ENCODE measurements around the gene CRYBB1. TPM values are rescaled to one million over a fixed set of nuclear protein-coding genes. Genes with fewer than 3 reads are reported as not detected.

Gene CRYBB1
- not detected in 2 replicates for total RNA-seq

DNA sequence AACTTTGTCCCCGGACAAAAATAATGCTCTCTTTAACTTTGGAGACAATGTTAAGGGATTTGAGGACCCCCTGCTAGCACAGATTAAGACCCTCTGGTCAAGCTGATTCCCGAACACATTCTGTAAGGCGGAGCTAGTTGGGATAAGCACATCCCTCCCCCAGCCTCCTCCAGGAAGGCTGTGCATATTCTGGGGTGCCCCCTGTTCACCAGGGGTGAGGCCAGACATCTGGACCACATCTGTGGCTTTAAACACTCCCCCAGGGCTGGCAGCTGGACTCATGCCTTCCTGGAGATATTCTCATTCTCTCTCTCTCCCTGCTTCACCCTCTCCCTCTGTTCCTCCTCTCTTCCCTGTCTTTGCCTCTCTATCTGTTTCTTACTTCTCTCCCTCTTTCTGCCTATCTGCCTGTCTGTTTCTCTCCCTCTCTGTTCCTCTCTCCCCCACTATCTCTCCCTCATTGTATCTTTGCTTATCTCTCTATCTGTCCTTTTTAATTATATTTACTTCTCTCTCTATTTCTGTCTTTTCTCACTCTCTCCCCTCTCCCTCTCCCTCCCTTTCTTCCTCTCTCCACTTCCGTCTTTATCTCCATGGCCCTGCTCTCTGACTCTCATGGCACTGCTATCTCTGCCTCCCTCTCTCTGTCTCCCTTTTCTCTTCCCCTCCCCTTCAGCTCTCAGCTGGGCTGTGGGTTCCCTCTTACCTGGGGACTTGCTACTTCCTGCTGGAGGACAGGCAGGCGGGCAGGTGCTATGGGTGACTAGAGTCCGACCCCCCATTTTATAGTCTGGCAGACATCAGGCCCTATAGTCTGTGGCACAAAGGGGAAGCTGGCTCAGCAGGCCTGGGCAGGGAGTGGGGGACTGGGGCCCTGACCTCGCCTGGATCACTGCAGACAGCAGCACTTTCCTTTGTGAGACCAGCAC, at the start of gene CRYBB1:
Gene CRYBB1, minus strand, starts transcription at position 757 of the 929 bp plus-strand sequence. CDS start 1,708 bp downstream, outside the sequence.

DNA sequence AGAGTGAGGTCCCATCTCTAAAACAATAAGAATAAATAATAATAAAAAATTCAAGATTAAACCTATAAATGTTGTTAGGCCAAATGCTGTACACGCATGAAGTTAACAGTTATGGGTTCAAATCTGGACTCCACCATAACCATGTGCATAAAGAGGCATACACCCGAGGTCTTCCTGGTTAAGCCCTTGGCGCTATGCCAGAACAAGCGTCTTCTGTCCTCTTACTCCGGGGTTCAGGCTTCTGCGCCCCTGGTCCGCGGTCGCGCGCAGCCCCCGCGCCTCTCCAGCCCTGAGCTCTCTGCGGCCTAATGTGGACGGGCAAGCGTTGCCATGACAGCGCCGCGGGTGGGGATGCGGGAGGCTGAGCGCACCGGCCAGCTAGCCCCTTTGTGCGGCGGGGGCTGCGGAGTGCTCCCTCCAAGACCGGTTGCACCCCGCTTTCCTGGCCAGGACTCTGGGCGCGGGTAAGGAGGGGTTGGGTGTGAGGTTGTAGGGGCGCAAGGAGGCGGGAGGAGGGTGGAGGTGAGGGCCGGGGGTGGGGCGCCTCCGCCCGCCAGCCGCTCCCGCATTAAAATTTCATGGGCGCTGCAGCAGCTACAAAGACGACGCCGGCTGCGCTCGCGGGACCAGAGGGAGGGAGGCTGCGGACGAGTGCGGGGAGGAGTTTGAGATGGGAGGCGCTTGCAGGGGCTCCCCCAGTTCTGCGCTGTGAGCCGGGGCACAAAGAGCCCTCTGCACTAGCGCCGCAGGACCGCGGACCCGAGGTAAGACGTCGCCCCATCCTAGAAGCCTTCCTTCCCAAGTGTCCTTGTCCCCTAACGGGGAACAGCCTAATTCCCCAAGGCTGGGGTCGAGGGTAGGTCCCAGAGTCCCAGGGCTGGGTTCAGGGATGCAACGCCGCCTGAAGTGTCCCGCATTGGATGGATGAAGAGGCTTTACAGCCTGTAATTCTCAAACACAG, 39.3 kb upstream of the CRYBB1 start, which contains the start of gene MIAT:
Gene MIAT, plus strand, starts transcription at position 698 of the 961 bp plus-strand sequence.

DNA sequence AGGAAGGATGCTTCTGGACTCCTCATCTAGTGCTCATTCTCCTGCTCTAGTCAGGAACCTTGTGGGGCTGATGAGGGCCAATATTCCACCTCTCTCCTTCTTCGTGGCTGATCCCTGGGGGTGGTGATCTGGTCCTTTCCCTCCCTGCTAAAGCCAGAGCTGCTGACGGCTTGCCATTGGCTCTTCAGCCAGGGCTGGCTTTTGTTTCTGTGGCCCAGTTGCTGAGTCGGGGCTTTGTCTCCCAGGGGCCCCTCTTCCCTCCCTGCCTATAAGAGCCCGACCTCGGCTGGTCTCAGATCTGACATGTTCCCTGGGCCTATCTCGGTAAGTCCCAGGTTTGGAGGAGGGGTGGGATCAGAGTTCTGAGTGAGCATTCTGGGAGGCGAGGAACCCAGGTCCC, 3.8 kb upstream of the CRYBB1 start, which contains the start of gene CRYBA4:
Gene CRYBA4, plus strand, starts transcription at position 301 of the 400 bp plus-strand sequence. CDS start 634 bp downstream, outside the sequence.

DNA sequence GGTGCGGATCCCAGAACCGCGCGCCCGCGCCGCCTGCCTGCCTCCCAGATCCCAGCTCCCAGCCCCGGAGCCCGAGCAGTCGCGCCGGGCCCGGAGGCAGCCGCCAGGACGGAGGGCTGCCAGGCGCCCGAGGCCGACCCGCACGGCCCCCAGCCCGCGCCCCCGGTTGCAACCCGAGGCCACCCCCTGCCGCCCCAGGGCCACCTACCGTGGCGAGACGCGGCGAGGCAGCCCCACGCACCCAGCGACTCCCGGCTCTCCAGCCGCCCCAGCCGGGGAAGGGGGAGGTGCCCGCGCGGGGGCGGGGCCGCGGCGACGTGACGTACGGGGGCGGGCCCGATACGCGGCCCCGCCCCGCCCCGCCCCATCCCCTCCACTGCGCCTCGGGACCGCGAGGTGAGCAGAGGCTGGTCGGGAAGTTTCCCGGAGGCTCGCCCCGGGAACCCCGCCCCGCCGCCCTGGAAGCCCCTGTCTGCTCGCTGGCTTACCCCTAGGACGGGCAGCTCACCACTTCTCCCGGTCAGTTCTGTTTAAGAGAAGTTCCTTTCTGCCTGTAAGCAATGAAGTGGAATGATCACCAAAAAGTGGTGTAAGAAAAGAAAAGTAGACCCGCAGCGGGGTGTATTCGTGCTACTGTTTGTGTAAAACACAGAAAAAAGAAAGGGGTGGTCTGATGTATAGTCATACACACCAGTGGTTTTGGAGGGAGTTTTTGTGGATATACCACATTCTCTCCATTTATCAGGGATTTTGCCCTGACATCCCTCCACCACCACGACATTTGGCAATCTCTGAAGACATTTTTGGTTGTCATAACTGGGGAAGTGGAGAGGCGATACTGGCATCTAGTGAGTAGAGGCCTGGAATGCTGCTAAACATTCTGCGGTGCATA, 27.7 kb downstream of the CRYBB1 start, which contains the start of gene TPST2:
Gene TPST2, minus strand, starts transcription at position 288 of the 892 bp plus-strand sequence. CDS start 48,502 bp downstream, outside the sequence.

Other genes with a start within 250 kb of the CRYBB1 start
- 9.3 and 9.4 TPM in 2 replicates for gene ASPHD2, start 188.8 kb downstream of the CRYBB1 start, total RNA-seq
- gene HPS4, start 134.2 kb downstream of the CRYBB1 start, total RNA-seq: 13.0 and 28.9 TPM in 2 replicates
- 19.9 and 24.0 TPM in 2 replicates for gene SRRD, start 134.2 kb downstream of the CRYBB1 start, total RNA-seq
- gene TFIP11, start 105.6 kb downstream of the CRYBB1 start, total RNA-seq: 49.7 and 55.2 TPM in 2 replicates
- 38.7 and 60.6 TPM in 2 replicates for gene TPST2, start 27.9 kb downstream of the CRYBB1 start, total RNA-seq
- not detected in 2 replicates for gene CRYBA4, start 3.9 kb upstream of the CRYBB1 start, total RNA-seq
- 0.32 and 0.46 TPM in 2 replicates for gene MIAT, start 39.6 kb upstream of the CRYBB1 start, total RNA-seq